Activated CD4-positive, alpha-beta T cell treated with anti-CD3 and anti-CD28 coated beads, Interleukin-2, amount 50 U/mL, for 48 hours (primary cell): Measurements from ENCODE around the gene CNTNAP5.

Source experiments
- DNase-seq, 2 experiments: peaks; one replicate each; pipeline ENCODE4 v3.0.0-alpha.2; 2020

CNTNAP5 gene

GRCh38 chr2:124065636-124066035, 40.5 kb downstream of the CNTNAP5 start:
- DNase-seq = no peak

DNA sequence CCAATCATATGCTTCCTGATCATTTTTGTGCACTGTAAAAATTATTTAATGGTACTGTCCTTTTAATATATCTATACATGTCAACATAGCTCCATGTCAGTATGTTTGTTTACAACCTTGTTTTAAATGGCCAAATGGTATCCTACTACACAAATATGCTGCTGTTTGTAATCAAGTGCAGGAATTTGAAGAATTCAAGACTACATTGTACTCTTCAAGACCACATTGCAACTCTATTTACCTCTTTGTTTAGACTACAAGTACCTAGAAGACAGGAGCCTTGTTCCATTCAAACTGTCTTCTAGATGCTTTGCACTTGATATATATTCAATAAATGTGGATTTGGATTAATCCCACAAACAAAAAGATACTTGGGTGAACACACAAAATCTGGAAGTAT, 41.7 kb downstream of the CNTNAP5 start:
- no peak for DNase-seq

DNA sequence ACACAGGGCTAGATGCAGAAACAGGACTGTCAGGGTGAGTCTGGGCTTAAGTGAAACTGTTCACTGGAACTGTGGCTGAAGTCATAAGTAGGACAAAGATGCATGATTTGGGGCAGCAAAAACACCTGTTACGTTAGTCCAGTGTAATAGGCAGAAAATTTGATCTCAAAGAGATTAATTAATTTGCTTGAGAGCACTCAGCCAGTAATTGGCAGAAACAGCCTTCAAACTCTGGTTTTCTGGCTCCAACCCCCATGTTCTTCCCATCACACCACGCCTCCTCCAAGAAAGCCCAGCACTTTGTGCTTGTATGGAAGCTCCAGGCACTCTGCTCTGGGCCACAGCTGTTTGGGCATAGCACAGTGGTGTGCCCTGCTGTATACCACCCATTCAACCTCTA, 54.0 kb downstream of the CNTNAP5 start:
- DNase-seq = no peak

DNA sequence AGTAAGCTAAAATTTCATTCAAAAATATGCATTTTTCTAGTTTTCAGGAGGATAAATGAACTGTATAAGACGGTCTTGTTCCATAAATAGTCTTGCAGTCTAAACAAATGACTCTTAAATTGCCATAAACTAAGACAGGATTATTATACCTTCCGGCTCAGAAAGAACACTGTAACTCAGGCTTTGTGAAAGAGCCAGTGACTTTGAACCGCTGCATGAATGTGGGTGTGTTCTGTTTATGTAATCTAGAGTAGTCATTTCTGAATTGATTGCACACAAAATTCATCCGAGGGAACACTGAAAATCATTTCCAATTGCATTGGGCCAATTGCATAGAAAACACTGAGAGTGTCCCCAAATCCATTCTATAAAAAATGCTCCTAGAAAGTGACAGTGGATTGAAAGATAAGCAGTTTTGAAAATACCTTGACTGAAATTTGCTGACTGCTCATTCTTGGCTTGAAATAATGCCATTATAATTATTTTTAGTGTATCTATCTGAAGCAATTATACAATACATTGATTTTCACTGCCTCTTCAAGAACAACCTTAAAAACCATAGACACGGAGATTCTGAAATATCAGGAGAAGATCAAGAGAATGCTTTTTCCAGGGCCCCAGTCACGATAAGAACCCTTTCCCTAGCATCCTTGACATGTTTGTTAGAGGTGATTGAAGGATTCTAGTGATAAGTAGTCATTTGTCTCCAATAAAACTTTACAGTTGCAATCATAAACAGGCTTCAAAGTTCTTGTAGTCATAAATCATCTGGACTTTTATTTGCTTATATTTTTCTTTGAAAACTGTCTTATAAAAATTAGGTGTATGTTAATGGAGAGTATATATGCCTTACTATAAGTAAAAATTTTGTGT, 55.4 kb downstream of the CNTNAP5 start:
- DNase-seq = no peak

DNA sequence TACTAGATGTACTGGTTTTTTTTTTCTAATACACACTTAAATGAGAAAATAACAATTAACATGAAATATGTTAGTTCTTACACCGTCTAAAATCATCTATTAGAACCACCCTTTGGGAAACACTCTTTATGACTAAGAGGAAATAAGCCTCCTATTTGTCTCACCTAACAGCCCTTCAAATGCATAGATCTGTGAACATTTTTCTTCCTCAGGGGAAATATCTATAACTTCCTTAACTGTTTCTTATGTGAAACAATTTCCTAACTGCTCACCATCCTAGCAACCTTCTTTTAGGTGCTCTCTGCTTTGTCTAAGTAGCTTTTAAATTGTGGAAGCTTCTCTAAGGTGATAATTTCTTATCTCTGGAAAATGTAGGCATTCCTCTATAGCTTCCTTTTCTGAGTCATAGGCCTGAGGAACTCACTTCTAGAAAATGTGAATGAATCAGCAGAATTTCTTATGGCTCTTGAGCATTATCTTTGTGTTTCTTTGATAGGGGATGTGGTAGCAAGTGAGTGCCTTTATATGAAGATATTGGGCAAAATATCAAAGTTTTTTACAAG, 56.1 kb downstream of the CNTNAP5 start:
- DNase-seq = no peak

DNA sequence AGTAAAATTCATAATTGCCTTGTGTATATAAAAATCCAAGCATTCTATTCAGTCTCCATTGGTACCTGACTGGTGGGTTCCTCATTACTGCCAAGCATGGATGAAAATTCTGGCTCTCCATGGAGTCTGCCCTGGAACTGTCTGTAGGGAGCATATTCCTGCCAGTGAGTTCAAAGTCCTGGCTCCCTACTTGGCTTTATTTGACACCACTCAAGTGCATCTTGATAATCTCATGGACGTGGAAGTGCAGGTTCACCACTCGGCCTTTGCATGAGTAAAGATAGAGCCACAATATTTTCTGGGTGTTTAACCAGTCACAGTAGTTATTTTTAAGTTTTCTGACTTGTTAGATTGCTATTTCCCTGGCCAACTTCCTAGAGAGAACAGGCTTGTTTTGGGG, 63.5 kb downstream of the CNTNAP5 start:
- DNase-seq = no peak

- DNase-seq = no peak
Measured at GRCh38 chr2:124091721-124092120, 66.6 kb downstream of the CNTNAP5 start.

DNA sequence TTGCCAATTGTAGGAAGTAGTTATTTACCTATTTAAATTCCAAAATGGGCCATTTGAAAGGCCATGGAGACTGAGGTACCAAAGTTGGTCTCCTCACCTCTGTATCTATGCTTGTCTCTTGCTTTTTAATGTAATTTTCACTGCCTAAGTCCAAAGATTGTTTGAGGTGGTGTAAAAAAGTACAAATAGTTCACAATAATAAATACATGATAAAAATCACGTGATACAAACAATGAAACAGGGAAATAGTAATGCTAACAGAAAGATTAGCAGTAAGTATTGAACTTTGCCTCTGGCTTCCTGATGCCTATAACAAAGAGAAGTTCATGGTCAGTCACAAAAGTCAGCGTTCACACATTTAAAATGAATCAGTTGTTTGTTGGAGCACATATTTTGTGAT, 67.6 kb downstream of the CNTNAP5 start:
- DNase-seq = no peak

GRCh38 chr2:124104914-124105313, 79.8 kb downstream of the CNTNAP5 start:
- DNase-seq = no peak

GRCh38 chr2:124112206-124112605, 87.1 kb downstream of the CNTNAP5 start:
- DNase-seq = no peak

DNA sequence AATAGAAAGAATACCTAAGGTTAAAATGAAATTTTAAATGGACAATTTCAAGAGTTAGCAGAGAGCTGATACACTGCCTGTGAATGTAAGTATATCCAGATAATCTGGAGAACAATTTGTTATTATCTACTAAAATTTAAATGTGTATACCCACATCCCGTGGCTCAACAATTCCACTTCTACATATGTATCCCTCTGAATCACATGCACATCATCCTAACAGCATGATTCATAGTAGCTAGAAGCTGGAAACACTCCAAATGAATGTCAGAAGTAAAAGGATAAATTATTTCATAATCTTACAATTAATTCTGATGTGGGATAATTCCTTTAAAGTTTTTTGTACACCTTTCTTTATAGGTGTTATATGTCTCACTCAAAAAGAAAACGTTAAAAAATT, 87.9 kb downstream of the CNTNAP5 start:
- DNase-seq = no peak

DNA sequence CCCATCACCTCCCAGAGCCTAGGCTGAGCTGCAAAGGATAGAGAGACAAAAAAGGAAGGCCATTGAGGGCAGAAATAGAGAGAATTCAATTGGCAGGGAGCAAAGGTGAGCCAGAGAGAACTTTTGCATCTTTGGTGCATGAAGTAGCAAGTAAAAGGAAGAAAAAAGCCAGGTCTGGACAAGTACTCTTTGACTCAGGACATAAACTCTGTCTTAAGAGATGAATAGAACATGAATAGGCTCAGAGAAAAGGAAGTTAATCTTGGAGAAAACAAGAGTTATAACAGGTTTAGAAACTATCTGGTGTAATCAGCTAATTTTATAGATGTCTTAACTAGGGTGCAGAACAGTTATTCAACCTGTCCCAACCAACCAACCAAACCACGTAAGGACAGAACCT, 95.2 kb downstream of the CNTNAP5 start:
- DNase-seq = no peak

GRCh38 chr2:124121106-124121505, 96.0 kb downstream of the CNTNAP5 start:
- no peak for DNase-seq

DNA sequence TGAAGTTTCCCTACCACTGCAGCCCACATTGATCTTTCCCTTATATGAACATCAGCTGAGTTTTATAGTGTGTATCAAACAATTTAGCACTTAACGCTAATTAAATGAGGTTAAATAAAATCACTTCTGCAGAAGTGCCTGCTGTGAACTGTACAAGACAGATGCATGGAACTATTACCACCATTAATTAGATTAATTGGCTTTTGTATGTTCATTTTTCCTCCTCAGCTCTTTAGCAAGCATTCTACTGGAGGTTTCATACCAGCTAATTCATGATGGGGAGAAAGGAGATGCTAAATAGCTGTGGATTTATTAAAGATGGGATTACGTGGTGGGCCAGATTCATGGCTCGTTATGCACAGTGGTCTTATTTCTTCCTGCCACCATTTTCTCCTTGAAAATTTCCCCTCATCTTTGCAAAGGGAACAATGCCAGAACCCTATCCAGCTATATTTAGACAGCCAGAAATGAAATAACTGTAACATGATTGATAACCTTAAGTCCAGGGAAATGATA, 96.7 kb downstream of the CNTNAP5 start:
- DNase-seq = no peak

- no peak for DNase-seq
Measured at GRCh38 chr2:124122340-124122739, 97.3 kb downstream of the CNTNAP5 start.

- no peak for DNase-seq
Measured at GRCh38 chr2:124131276-124131675, 106.2 kb downstream of the CNTNAP5 start.

GRCh38 chr2:124136110-124136509, 111.0 kb downstream of the CNTNAP5 start:
- DNase-seq = no peak

DNA sequence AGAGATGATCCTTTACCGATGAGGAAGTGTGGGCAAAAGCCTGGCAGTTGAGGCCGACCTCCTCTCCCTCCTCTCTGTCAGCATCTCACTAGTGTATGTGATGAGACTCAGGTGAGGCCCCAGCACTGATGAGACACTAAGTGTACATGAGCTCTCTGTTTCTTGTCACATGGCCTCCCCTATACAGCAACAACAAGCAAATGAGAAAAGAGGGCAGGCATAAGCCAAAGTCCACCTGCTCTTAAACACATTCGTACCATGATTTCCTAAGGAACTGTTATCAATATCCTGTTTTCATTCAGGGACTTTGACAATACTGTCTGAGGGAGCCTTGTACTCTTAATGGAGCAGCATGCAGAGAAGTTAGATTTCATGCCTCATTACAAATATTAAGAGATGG, 113.0 kb downstream of the CNTNAP5 start:
- DNase-seq = no peak

GRCh38 chr2:124145982-124146381, 120.9 kb downstream of the CNTNAP5 start:
- DNase-seq = no peak

DNA sequence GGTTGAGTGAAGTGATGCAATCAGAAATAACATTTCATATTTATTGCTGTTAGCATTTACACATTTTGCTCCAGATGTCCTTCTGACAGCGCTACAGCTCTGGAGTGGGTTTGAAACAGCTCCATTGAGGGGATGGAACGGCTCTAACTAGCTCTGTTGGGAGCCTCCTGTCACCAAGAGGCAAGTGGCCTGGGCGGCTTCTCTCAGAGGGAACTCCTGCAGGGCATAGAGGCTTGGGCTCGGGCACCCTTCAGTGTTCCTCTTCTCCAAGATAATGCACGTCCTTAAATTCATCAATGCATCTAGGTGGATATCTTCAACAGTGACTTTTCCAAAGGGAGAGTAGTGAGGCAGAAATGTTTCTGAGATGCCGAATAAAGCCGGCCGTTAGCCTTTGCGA, 122.5 kb downstream of the CNTNAP5 start:
- DNase-seq = no peak

DNA sequence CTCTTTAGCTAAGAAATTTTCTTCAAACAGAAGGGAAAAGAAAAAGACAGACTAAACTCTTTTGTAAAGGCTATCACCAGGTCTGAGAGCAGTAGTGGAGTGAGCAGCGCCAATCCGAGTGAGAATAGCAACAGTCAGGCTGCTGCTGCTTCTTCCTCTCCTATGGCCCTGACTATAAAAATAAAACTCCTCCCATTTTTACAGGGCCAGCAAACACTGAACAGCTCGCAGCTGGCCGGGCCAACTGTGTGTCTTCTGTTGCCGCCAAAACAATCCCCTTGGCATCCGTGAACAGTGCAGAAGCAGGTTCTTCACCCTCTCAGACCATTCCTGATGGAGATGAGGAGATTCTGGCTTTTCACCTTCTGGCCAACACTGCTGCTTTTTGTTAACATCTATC, 124.5 kb downstream of the CNTNAP5 start:
- DNase-seq = no peak

GRCh38 chr2:124151691-124152090, 126.6 kb downstream of the CNTNAP5 start:
- DNase-seq = no peak

- DNase-seq = no peak
Measured at GRCh38 chr2:124153713-124154112, 128.6 kb downstream of the CNTNAP5 start.

DNA sequence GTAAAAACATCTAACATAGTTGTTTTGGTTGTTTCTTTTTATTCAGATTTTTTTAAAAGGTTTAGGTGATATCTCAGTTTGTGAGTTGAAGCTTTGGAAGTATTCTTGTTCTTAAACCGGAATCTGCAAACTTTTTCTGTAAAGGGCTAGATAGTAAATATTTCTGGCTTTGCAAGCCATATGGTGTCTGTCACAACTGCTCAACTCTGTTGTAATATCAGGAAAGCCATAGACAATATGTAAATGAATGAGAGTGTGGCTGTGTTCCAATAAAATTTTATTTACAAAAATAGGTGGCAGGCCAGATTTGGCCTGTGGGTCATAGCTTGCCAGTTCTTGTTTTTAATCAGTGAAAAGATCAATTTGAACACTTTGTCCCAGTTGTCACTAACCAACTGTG, 134.1 kb downstream of the CNTNAP5 start:
- DNase-seq = no peak

DNA sequence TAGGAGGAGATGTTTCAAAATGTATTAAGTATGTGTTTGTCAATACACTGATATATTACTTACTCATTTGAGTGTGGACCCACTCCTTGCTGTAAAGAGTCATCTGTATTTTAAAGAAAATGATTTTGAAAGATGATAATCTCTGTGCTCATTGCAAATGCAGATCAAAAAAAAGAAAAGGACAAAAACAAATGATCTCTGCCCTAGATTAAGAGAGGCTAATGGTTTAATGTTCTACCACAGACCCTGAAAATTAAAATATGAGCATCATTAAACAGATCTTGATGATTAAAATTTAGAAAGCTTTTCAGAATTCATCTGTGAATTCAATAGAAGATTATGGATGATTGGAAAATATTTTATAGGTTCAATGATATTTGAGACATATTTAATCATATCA, 136.5 kb downstream of the CNTNAP5 start:
- DNase-seq = no peak
